ENCODE data around the gene RABGGTA.

The RABGGTA gene

DNA sequence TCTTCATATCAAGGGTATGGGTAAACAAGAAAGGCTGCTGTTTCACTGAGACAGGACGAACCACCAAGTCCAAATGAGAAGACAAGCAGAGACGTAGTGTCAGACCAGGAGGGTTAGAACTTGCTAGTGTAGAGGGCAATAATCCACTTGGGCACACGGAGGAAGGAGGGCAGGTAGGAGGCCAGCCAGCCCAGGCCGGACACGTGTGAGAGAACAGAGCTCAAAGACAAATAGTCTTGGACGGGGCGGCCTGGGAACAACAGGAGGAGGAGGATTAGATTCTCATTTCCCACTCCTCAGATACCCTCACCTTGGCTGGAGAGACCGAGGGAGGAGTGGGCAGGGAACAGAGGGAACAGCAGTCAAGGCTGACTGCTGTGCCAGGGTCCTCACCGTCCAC is 19.3 kb upstream of the RABGGTA start:
- no peak for DNase-seq (ENCODE audit: low spot score)
- no peak for TF ChIP-seq CTCF (IDR thresholded peaks at IDR 0.05; ENCODE audit: extremely low read depth, missing control alignments)

GRCh38 chr14:24289649-24290280 is 18.4 kb upstream of the RABGGTA start:
- DNase-seq (ENCODE audit: low spot score), result no peak

GRCh38 chr14:24286996-24287395 is 15.6 kb upstream of the RABGGTA start:
- no peak for DNase-seq (ENCODE audit: low spot score)
- TF ChIP-seq CTCF (IDR thresholded peaks at IDR 0.05; ENCODE audit: extremely low read depth, missing control alignments), result no peak

More at GRCh38 chr14:24289649-24290280, 18.4 kb upstream of the RABGGTA start:
- TF ChIP-seq CTCF (IDR thresholded peaks at IDR 0.05; ENCODE audit: extremely low read depth, missing control alignments), result no peak

DNA sequence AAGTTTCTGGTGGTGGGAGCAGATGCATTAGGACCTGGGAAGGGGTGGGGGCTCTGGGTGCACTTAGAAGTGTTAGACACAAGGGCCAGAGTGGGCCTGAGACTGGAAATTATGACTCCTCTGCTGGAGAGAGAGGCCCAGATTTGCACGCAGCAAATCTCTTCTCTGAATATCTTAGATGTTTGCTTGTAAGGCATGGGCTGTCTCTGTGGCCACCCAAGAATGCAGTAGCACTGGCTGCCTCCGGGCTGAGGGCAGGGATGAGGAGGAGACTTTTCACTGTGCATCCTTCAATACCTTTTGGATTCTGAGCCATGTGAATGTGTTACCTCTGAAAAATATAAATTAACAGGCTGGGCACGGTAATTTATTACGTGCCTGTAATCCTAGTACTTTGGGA is 14.0 kb upstream of the RABGGTA start:
- TF ChIP-seq CTCF (IDR thresholded peaks at IDR 0.05; ENCODE audit: extremely low read depth, missing control alignments), result no peak
- DNase-seq (ENCODE audit: low spot score), result no peak

DNA sequence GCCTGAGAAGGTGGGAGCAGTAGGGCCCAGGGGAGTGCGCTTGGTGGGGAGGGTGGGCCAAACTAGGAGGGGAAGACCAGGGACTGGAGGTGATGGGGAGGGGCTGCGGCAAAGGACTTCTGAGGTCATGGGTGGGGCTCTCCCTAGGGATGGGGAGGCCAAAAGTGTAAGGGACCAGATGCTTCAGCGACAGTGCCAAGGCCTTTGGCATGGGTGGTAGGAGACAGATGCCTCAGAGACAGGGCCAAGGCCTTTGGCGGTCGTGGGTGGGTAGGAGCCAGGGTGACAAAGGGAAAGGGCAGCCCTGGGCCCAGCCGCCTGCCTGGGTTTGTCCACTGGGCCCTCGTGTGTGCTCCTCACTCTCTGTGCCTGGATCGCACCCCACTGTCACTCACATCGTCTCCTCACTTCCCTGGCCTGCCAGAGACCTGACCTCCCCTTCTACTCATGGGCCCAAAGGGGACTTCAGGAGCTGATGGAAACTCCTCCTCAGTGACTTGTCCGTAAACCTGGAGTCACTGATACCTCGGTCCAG is 13.2 kb upstream of the RABGGTA start:
- no peak for DNase-seq (ENCODE audit: low spot score)
- no peak for TF ChIP-seq CTCF (IDR thresholded peaks at IDR 0.05; ENCODE audit: extremely low read depth, missing control alignments)

- no peak for TF ChIP-seq CTCF (IDR thresholded peaks at IDR 0.05; ENCODE audit: extremely low read depth, missing control alignments)
- DNase-seq (ENCODE audit: low spot score), result no peak
These were observed 12.5 kb upstream of the RABGGTA start for GRCh38 chr14:24283796-24284460.

GRCh38 chr14:24282736-24283135 is 11.3 kb upstream of the RABGGTA start:
- TF ChIP-seq CTCF (IDR thresholded peaks at IDR 0.05; ENCODE audit: extremely low read depth, missing control alignments), result no peak
- no peak for DNase-seq (ENCODE audit: low spot score)

Data from GM20000 (cell line).